WTC11 (cell line): Measurements from ENCODE around the gene EPHA6.

Experiments used
- CBFB ChIP-seq: sonication (generic); formaldehyde crosslinking; IDR thresholded peaks from 2 replicates; pipeline ENCODE4 v1.8.1; 2022; ENCODE audit warnings: mild to moderate bottlenecking, low read depth, missing genetic modification reagents
- CREB1 ChIP-seq: sonication (generic); formaldehyde crosslinking; IDR thresholded peaks from 2 replicates; pipeline ENCODE4 v1.8.0; 2023; ENCODE audit warnings: mild to moderate bottlenecking, missing genetic modification reagents
- IRF2 ChIP-seq: sonication (generic); formaldehyde crosslinking; IDR thresholded peaks from 2 replicates; pipeline ENCODE4 v1.8.0; 2022; ENCODE audit warnings: low read depth, missing genetic modification reagents, borderline replicate concordance
- JUN ChIP-seq: sonication (generic); formaldehyde crosslinking; IDR thresholded peaks from 2 replicates; pipeline ENCODE4 v1.8.0; 2023; ENCODE audit warnings: mild to moderate bottlenecking, missing genetic modification reagents
- KAT7 ChIP-seq: sonication (generic); formaldehyde crosslinking; IDR thresholded peaks from 2 replicates; pipeline ENCODE4 v1.8.1; 2023; ENCODE audit warnings: missing genetic modification reagents, mild to moderate bottlenecking, borderline replicate concordance
- RELA ChIP-seq: sonication (generic); formaldehyde crosslinking; IDR thresholded peaks from 2 replicates; pipeline ENCODE4 v1.8.1; 2022; ENCODE audit warnings: missing genetic modification reagents, mild to moderate bottlenecking, borderline replicate concordance
- ZNF121 ChIP-seq: sonication (generic); formaldehyde crosslinking; IDR thresholded peaks from 2 replicates; pipeline ENCODE4 v1.8.0; 2023; ENCODE audit warnings: missing genetic modification reagents
- ZNF232 ChIP-seq: sonication (generic); formaldehyde crosslinking; IDR thresholded peaks from 2 replicates; pipeline ENCODE4 v1.8.0; 2022; ENCODE audit warnings: mild to moderate bottlenecking, missing genetic modification reagents
- ZNF396 ChIP-seq: fragments of 250-450 bp; sonication (Bioruptor Pico); IDR thresholded peaks from 2 replicates; pipeline ENCODE4 v1.8.0; 2021; ENCODE audit warnings: mild to moderate bottlenecking, moderate library complexity, borderline replicate concordance
- TF ChIP-seq, protein P1 (sequence below): fragments of 200-600 bp; IDR thresholded peaks from 2 replicates; pipeline ENCODE4 v1.8.0; 2022; ENCODE audit warnings: antibody characterized with exemption
- TF ChIP-seq, protein P2 (sequence below): sonication (generic); formaldehyde crosslinking; IDR thresholded peaks from 2 replicates; pipeline ENCODE4 v1.8.1; 2023; ENCODE audit warnings: mild to moderate bottlenecking, missing genetic modification reagents, moderate library complexity
- TF ChIP-seq, protein P3 (sequence below): sonication (generic); formaldehyde crosslinking; IDR thresholded peaks from 2 replicates; pipeline ENCODE4 v1.8.1; 2022; ENCODE audit warnings: mild to moderate bottlenecking, moderate library complexity, missing genetic modification reagents
- TF ChIP-seq, protein P4 (sequence below): sonication (generic); formaldehyde crosslinking; IDR thresholded peaks from 2 replicates; pipeline ENCODE4 v1.8.0; 2023; ENCODE audit warnings: mild to moderate bottlenecking, missing genetic modification reagents
- TF ChIP-seq, protein P5 (sequence below): sonication (generic); formaldehyde crosslinking; IDR thresholded peaks from 2 replicates; pipeline ENCODE4 v1.8.0; 2022; ENCODE audit warnings: mild to moderate bottlenecking, missing genetic modification reagents

DNA sequence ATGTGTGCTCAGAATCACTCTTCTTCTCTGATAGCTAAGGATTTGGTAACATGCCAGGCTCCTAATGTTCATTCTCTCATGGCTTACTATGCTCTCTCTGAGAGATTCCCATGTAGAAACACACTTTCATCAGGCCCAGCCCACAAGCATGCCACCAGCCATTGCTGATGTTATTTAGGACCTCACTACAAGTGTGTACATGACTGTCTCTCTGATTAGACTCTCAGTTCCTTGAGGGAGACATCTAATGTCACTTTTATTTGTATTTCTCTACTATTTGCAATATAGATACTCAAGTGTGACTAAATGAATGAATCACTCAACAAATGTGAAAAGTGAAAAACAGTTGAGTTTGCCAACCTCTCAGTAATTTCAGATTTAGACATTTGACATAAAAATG, 865.8 kb downstream of the EPHA6 start:
- TF ChIP-seq, protein P1, sequence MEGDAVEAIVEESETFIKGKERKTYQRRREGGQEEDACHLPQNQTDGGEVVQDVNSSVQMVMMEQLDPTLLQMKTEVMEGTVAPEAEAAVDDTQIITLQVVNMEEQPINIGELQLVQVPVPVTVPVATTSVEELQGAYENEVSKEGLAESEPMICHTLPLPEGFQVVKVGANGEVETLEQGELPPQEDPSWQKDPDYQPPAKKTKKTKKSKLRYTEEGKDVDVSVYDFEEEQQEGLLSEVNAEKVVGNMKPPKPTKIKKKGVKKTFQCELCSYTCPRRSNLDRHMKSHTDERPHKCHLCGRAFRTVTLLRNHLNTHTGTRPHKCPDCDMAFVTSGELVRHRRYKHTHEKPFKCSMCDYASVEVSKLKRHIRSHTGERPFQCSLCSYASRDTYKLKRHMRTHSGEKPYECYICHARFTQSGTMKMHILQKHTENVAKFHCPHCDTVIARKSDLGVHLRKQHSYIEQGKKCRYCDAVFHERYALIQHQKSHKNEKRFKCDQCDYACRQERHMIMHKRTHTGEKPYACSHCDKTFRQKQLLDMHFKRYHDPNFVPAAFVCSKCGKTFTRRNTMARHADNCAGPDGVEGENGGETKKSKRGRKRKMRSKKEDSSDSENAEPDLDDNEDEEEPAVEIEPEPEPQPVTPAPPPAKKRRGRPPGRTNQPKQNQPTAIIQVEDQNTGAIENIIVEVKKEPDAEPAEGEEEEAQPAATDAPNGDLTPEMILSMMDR, result no peak
- TF ChIP-seq CREB1 (CRISPR knock-in tag) (no peak), ZNF232 (CRISPR knock-in tag) (no peak), ZNF121 (CRISPR knock-in tag) (no peak), RELA (CRISPR knock-in tag) (no peak), KAT7 (CRISPR knock-in tag) (no peak), ZNF396 (CRISPR knock-in tag) (no peak), JUN (CRISPR knock-in tag) (no peak), IRF2 (CRISPR knock-in tag) (no peak), CBFB (no peak)
- TF ChIP-seq, protein P2, sequence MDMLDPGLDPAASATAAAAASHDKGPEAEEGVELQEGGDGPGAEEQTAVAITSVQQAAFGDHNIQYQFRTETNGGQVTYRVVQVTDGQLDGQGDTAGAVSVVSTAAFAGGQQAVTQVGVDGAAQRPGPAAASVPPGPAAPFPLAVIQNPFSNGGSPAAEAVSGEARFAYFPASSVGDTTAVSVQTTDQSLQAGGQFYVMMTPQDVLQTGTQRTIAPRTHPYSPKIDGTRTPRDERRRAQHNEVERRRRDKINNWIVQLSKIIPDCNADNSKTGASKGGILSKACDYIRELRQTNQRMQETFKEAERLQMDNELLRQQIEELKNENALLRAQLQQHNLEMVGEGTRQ (CRISPR knock-in tag), result no peak
- TF ChIP-seq, protein P3, sequence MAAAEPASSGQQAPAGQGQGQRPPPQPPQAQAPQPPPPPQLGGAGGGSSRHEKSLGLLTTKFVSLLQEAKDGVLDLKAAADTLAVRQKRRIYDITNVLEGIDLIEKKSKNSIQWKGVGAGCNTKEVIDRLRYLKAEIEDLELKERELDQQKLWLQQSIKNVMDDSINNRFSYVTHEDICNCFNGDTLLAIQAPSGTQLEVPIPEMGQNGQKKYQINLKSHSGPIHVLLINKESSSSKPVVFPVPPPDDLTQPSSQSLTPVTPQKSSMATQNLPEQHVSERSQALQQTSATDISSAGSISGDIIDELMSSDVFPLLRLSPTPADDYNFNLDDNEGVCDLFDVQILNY (CRISPR knock-in tag), result no peak
- TF ChIP-seq, protein P4, sequence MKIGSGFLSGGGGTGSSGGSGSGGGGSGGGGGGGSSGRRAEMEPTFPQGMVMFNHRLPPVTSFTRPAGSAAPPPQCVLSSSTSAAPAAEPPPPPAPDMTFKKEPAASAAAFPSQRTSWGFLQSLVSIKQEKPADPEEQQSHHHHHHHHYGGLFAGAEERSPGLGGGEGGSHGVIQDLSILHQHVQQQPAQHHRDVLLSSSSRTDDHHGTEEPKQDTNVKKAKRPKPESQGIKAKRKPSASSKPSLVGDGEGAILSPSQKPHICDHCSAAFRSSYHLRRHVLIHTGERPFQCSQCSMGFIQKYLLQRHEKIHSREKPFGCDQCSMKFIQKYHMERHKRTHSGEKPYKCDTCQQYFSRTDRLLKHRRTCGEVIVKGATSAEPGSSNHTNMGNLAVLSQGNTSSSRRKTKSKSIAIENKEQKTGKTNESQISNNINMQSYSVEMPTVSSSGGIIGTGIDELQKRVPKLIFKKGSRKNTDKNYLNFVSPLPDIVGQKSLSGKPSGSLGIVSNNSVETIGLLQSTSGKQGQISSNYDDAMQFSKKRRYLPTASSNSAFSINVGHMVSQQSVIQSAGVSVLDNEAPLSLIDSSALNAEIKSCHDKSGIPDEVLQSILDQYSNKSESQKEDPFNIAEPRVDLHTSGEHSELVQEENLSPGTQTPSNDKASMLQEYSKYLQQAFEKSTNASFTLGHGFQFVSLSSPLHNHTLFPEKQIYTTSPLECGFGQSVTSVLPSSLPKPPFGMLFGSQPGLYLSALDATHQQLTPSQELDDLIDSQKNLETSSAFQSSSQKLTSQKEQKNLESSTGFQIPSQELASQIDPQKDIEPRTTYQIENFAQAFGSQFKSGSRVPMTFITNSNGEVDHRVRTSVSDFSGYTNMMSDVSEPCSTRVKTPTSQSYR (CRISPR knock-in tag), result no peak
- TF ChIP-seq, protein P5, sequence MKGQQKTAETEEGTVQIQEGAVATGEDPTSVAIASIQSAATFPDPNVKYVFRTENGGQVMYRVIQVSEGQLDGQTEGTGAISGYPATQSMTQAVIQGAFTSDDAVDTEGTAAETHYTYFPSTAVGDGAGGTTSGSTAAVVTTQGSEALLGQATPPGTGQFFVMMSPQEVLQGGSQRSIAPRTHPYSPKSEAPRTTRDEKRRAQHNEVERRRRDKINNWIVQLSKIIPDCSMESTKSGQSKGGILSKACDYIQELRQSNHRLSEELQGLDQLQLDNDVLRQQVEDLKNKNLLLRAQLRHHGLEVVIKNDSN (CRISPR knock-in tag), result no peak
